Measurements from ENCODE around the gene CPOX.

The CPOX gene

DNA sequence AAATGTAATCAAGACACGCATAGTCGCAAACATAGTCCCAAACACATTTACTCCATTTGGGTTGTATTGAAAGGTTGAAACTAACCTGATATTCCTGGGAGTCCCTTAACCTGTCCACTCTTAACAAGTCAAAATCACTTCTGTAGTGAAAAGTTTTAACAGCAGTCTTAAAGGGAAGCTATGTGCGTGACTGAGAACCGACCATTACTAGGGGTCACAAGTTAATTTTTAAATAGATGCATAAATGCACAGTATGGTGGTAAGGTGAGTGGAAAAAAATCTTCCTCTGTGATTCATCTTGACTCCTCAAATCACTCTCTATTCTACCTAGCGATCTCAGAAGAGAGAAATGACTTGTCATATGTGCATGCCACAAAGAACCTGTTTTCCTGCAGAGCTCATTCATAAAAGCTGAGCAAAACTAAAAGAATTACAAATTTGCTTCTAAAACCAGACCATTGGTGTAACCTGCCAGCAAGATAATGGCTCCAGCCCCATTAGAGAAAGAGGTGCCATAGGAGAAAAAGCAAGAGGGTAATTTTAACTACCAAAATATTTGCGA, 56.9 kb downstream of the CPOX start:
- DNase-seq (ENCODE audit: low read depth in 3 of 3): no peak

DNA sequence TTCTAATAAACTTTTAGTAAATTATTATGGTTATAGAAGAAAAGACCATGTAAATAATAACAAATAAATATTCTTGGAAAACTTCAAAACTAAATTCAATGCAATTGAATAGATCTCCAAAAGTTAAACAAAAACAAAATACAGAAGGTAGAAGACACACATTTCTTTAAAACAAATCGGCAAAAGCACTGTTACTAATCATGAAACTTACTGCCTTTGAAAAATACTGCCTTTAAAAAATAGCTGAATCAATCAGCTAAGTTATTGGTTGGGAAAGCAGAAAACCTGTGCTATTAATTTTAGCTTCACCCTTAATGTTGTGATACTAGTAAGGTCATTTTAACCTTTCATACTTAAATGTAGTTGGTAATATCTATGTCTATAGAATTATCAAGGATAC, 58.7 kb downstream of the CPOX start:
- DNase-seq (ENCODE audit: low read depth in 3 of 3): no peak

DNA sequence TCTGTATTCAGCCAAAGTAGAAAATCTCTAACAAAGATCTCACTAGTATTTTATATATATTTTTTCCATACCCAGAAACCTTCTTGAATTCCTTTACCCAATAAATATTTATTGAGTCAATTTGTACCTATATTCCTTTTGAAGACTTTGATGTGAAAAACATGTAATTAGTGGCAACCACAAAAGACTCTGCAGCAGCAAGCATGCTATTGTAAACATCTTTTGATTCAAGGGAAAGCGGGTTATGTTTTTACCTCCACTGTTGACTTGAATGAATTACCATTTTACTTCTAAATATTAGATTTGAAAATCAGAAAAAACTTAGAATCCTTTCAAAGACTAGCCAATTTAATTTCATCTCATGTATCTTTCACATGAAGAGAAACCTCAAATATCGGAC, 59.2 kb downstream of the CPOX start:
- no peak for DNase-seq (ENCODE audit: low read depth in 3 of 3)

DNA sequence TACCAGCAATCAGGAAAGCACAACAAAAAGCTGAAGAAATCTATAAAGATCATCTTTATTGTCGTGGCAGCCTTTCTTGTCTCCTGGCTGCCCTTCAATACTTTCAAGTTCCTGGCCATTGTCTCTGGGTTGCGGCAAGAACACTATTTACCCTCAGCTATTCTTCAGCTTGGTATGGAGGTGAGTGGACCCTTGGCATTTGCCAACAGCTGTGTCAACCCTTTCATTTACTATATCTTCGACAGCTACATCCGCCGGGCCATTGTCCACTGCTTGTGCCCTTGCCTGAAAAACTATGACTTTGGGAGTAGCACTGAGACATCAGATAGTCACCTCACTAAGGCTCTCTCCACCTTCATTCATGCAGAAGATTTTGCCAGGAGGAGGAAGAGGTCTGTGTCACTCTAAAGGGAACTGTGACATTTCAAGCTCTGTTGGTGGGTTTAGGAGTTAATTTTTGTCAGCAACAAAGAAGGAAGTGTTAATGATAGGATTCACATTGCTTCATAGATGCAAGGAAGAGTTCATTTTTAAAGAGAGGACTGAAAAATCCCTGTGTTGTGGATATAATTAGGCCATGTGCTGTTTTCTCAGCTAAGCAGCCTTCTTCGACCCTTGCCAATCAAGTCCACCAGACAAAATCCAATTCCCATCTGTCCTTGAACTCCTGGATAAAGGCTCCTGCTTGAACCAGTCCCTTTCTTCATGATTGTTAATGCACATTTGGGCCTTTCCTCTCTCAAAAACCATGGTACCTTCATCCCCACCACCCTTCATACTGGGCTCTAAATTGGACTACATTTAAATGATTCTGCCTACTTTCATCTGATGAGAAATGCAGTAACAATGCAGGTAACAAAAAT, 60.5 kb downstream of the CPOX start:
- DNase-seq (ENCODE audit: low read depth in 3 of 3): no peak

DNA sequence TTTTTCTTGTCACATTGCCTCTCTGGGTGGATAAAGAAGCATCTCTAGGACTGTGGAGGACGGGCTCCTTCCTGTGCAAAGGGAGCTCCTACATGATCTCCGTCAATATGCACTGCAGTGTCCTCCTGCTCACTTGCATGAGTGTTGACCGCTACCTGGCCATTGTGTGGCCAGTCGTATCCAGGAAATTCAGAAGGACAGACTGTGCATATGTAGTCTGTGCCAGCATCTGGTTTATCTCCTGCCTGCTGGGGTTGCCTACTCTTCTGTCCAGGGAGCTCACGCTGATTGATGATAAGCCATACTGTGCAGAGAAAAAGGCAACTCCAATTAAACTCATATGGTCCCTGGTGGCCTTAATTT, 61.2 kb downstream of the CPOX start:
- no peak for DNase-seq (ENCODE audit: low read depth in 3 of 3)

DNA sequence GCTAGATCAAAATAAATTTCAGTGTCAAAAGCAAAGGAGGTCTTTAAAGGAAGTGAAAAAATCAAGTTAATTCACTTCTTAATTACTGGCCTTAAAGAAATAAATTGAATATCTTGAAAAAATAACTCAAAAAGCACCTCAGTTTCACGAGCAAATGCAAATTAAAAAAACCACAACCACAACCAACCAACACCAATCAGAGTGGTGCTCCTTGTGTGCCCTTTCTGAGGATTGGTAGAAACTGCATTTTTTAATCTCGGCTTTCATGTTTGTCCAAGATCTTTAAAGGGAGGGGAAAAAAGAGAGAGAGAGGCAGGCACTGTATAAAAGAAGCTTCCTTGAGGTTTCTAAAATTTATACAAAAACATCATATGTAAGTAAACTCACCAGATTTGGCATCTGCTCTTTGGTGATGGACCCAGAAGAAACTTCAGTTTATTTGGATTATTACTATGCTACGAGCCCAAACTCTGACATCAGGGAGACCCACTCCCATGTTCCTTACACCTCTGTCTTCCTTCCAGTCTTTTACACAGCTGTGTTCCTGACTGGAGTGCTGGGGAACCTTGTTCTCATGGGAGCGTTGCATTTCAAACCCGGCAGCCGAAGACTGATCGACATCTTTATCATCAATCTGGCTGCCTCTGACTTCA, 61.7 kb downstream of the CPOX start, which contains the start of gene GPR15:
Gene GPR15, plus strand, starts transcription at position 357 of the 653 bp plus-strand sequence. Its CDS starts 56 bp downstream, at position 413.
- DNase-seq (ENCODE audit: low read depth in 3 of 3): no peak

DNA sequence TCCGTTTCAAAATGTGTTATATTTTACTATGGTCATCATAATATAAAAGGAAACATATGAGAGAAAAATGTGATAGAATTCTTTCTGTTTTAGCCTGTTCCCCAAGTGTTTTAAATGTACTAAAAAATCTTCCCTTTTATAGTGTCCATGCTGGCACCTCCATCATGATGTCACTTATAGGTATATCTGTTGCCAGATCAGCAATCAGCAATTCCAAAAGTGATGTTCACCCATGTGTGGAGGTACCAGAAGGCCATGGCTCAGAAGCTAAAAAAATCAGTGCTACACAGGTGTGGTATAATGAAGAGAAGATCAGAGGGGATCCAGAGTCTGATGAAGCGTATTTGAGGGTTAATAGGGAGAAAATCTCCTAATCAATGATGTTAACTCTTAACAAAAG, 62.7 kb downstream of the CPOX start:
- no peak for DNase-seq (ENCODE audit: low read depth in 3 of 3)

DNA sequence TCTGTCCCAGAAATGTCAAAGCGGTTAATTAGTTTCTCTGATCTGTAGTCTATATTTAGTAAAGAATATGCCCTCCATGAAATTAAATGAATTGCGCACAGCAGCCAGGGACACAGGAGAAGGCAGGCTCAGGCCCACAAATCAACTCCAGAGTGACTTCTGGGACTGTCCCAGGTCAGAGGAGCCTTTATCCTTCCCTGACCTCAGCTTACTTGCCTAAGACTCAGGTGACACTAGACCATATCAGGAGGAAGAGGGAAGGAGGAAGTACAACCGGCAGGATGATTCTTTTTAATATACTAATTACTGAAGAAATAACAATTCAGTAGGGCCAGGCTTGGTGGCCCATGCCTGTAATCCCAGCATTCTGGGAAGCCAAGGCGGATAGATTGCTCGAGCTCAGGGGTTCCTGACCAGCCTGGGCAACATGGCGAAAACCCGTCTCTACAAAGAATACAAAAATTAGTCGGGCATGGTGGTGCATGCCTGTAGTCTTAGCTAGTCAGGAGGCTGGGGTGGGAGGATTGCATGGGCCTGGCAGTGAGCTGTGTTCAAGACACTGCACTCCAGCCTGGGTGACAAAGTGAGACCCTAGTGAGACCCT, 63.5 kb downstream of the CPOX start:
- no peak for DNase-seq (ENCODE audit: low read depth in 3 of 3)
